HL-60 (cell line): ENCODE data around the gene TBL1XR1.

Source experiments
- DNase-seq, 2 experiments: peaks; one replicate each; pipeline ENCODE4 v3.0.0-alpha.2; 2010 to 2020; ENCODE audit warnings: low read depth in 1 of 2, low spot score in 1 of 2
- H3K27ac ChIP-seq: fragments of 250-450 bp; sonication (Bioruptor Pico); replicated peaks from 2 replicates; pipeline ENCODE4 v1.5.1; 2020; ENCODE audit warnings: mild to moderate bottlenecking, moderate library complexity
- H3K27me3 ChIP-seq: fragments of 250-450 bp; sonication (Bioruptor Pico); 2 replicates; pipeline ENCODE4 v1.5.1; 2021; ENCODE audit warnings: mild to moderate bottlenecking, moderate library complexity; ENCODE audit not compliant: insufficient read depth, poor library complexity, severe bottlenecking
- H3K4me3 ChIP-seq: replicated peaks from 2 replicates; pipeline ENCODE4 v1.5.1; 2011; ENCODE audit warnings: mild to moderate bottlenecking, control low read depth, low read length; ENCODE audit not compliant: insufficient read depth
- CTCF ChIP-seq: IDR thresholded peaks from one replicate; pipeline ENCODE4 v1.5.1; 2011; ENCODE audit warnings: low read length, control low read depth, inconsistent platforms; ENCODE audit not compliant: insufficient read depth
- GABPA ChIP-seq: IDR thresholded peaks from 2 replicates; pipeline ENCODE4 v1.6.1; 2012; ENCODE audit warnings: low read depth
- POLR2AphosphoS5 ChIP-seq: IDR thresholded peaks from 2 replicates; pipeline ENCODE4 v1.6.1; 2012; ENCODE audit warnings: low read depth
- REST ChIP-seq: IDR thresholded peaks from 2 replicates; pipeline ENCODE4 v1.6.1; 2012; ENCODE audit warnings: low read depth; ENCODE audit not compliant: insufficient replicate concordance
- SPI1 ChIP-seq: IDR thresholded peaks from 2 replicates; pipeline ENCODE4 v1.6.1; 2012; ENCODE audit warnings: low read depth, mild to moderate bottlenecking, borderline replicate concordance

The TBL1XR1 gene

GRCh38 chr3:177069514-177070329 lies 127.6 kb downstream of the TBL1XR1 start:
- Histone ChIP-seq H3K27me3 (no peaks in the 10 kb centered on the region), H3K27ac (no peak overlapping the region), H3K4me3 (no peak overlapping the region)
- peak in 1 of 2 experiments; percentile 8 for DNase-seq
- TF ChIP-seq CTCF = no peak
- TF ChIP-seq POLR2AphosphoS5 = no peak
- TF ChIP-seq REST = no peak

GRCh38 chr3:177068967-177069366 lies 128.3 kb downstream of the TBL1XR1 start:
- no peak for DNase-seq
- no peaks in the 10 kb centered on the region for H3K27me3 ChIP-seq
- H3K27ac ChIP-seq = no peak overlapping the region
- no peak for TF ChIP-seq SPI1
- TF ChIP-seq REST = no peak
- no peak for TF ChIP-seq CTCF
- TF ChIP-seq GABPA = no peak
- TF ChIP-seq POLR2AphosphoS5 = no peak
- no peak overlapping the region for H3K4me3 ChIP-seq

GRCh38 chr3:177066068-177066467 lies 131.2 kb downstream of the TBL1XR1 start:
- H3K4me3 ChIP-seq = no peak overlapping the region
- no peak overlapping the region for H3K27ac ChIP-seq
- TF ChIP-seq GABPA (no peak), CTCF (no peak), REST (no peak), POLR2AphosphoS5 (no peak), SPI1 (no peak)
- H3K27me3 ChIP-seq = no peaks in the 10 kb centered on the region
- no peak for DNase-seq
